DOHH2 (cell line): ENCODE data around the gene ACADS.

Source experiments
- EZH2phosphoT487 ChIP-seq: fragments of 200-600 bp; sonication (generic); IDR thresholded peaks from 2 replicates; pipeline ENCODE4 v1.6.1; 2017; ENCODE audit warnings: borderline replicate concordance, mild to moderate bottlenecking, antibody characterized with exemption, low read length, moderate library complexity, mixed read lengths
- TF ChIP-seq, protein P1 (sequence below): fragments of 200-600 bp; sonication (generic); IDR thresholded peaks from one replicate; pipeline ENCODE4 v1.5.1; 2014; ENCODE audit warnings: antibody characterized with exemption, mild to moderate bottlenecking, low read depth, low read length; ENCODE audit not compliant: poor library complexity, severe bottlenecking

DNA sequence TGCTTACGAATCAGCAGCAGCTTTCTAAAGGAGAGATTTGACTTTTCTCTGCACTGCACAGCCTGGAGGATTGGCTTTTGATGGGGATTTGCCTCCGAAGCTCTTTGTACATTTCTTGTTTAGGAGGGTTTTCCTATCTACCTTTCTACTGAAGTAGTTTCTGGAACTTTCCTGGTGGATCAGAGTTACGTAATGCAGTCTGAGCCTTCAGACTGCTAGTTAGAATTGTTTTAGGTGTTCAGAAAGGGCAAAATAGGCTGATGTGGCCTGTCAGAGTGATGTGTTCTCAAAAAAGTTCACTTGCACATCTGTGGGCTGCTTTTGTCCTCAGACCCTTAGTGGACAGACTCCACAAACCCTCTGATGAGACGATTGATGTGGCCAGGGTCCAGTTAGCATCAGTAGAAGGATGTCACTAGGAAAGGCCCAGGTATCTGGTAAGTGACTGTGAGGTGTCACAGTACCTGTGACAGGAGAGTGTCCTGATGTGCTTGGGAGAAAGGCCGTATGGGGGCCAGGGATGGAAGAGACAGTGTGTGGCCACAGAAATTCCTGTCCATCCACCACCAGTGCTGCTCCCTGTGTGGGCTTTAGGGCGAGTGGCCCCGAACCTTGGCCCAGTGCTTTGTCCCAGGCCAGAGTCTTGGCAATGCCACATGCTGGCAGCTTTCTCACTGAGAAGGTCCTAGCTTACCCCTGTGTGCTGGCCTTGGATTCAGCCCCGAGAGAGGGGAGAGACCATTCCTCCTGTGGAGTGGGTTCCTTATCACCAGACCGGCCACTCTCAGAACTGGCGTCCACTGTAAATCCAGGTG, 4.4 kb upstream of the ACADS start:
- TF ChIP-seq, protein P1, sequence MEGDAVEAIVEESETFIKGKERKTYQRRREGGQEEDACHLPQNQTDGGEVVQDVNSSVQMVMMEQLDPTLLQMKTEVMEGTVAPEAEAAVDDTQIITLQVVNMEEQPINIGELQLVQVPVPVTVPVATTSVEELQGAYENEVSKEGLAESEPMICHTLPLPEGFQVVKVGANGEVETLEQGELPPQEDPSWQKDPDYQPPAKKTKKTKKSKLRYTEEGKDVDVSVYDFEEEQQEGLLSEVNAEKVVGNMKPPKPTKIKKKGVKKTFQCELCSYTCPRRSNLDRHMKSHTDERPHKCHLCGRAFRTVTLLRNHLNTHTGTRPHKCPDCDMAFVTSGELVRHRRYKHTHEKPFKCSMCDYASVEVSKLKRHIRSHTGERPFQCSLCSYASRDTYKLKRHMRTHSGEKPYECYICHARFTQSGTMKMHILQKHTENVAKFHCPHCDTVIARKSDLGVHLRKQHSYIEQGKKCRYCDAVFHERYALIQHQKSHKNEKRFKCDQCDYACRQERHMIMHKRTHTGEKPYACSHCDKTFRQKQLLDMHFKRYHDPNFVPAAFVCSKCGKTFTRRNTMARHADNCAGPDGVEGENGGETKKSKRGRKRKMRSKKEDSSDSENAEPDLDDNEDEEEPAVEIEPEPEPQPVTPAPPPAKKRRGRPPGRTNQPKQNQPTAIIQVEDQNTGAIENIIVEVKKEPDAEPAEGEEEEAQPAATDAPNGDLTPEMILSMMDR = no peak
- TF ChIP-seq EZH2phosphoT487 = no peak
